DMS79 treated with DMSO at 0.1 percent for 48 hours (cell line): Measurements from ENCODE around the gene GPR4.
"Not testable (repeated sequence)": the region's sequence is repeated elsewhere in the genome, so short reads cannot be mapped to it uniquely, and the experiment has no call there.

Experiments used
- DNase-seq: peaks from one replicate; lab custom pipeline; 2025; lab: John Stamatoyannopoulos, UW

GPR4 gene

DNA sequence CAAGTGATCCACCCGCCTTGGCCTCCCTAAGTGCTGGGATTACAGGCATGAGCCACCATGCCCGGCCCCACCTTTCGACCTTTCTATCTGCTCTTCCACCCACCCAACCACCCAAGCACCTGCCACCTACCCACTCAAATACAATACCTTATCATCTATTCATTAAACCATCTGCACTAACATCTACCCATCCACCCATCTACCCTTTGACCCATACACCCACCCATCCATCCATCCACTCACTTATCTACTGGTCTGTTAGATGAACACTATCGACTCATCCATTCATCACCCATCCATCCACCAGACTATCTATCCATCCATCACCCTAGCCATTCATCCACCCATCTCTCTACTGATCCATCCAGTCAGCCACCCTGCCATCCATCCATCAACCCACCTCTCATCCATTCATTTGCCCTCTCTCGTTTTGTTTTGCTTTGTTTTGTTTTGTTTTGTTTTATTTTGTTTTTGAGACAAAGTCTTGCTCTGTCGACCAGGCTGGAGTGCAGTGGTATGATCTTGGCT lies 20.0 kb upstream of the GPR4 start:
- DNase-seq: no peak

DNA sequence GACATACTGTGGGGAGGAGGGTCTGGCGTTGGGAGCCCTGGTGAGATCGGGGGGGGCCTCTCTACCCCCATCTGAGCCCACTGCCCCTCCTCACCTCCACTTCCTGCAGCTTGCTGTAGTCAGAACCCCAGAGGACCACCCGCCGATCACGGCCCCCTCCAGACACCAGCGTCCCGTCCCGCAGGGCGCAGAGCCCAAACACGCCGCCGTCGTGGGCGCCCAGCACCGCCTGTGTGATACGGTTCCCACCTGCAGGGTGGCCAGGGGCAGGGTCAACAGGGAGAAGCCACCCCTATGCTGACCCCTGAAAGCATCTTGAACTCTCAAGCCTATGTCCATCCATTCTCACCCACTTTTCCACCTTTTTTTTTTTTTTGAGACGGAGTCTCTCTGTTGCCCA lies 19.4 kb upstream of the GPR4 start:
- no peak for DNase-seq

DNA sequence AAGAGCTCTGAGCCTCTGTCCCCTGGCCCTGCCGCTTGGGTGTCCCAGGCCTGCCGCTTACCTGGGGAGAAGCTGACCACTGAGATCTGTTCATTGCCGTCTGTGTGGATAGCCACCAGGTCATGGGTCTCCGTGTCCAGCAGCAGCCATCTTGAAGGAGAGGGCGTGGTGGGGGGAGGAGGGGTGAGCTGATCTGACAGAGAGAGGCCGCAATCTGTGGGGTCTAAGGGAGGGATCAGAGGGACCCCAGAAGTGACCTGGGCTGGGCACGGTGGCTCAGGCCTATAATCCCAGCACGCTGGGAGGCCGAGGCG lies 14.6 kb upstream of the GPR4 start:
- no peak for DNase-seq

DNA sequence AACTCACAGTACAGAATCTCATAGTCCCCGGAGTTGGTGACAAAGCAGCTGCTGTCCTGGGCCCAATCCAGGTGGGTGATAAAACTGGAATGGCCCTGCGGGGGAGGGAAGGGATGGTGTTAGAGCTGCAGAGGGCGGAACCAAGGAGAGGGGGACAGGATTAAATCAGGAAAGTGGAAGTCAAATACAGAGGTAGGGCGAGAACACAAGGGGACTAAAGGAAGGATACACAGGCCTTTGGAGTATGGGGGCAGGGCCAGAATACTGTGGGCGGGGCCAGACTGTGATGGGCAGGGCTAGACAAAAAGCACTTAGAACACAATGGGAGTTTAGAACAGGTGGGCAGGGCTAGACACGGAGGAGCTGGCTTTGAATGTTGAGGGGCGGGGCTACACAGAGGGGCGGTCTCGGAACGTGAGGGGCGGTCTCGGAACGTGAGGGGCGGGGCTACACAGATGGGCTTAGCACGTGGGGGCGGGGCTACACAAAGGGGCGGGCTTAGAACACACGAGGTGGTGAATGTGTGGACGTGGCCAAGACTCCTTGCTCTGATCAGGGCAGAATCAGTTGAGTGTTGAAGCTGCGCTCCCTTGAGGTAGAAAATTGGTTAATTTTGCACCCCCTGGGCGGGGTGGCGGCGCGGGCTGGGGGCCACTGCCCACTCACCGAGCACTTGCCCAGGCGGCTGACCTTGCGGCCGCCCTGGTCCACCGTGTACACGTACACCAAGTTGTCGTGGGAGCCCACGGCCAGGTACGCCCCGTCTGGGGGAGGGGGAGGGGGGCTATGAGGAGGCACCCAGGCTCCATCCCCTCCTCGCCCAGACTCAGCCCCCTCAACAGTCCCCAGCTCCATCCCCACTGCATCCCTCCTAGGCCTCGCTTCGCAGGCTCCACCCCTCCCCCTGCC lies 14.0 kb upstream of the GPR4 start:
- no peak for DNase-seq

GRCh38 chr19:45615056-45615455 lies 13.0 kb upstream of the GPR4 start:
- DNase-seq: not testable (repeated sequence)

DNA sequence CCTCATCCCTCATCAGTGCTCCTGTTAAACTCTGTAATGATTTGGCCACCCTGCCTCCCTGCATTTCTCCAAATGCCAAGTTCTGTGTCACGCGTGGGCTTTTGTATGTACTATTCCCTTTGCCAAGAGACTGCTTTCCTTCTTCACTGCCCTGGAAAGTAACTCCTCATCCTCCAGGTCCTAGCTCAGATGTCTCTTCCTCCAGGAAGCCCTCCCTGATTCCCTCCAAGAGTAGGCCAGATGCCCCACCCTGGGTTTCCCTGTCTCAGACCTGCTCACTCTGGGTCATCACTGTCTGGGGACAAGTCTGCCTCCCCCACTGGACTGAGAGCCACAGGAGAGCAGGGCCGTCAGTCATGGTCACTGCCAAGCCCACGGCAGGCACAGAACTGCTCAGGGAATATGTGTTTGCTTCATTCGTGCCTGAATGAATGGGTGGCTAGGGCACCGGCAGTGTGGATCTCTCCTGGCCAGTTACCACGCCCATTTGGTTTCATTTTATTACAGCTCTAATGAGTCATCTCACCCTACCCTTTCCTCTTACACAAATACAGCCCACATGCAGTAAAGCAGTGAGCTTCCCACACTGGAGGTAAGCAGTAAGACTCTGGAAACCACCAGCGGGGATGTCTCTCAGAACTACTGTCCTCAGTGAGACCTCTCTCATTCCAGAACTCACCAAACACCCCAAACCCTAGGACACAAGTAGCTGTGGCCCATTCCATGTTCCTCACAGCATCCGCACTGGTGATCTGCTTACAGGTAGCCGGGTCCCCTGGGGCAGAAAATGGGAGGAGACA lies 12.1 kb upstream of the GPR4 start:
- no peak for DNase-seq

- DNase-seq: no peak
These were observed 6.9 kb upstream of the GPR4 start for GRCh38 chr19:45608948-45609347.

DNA sequence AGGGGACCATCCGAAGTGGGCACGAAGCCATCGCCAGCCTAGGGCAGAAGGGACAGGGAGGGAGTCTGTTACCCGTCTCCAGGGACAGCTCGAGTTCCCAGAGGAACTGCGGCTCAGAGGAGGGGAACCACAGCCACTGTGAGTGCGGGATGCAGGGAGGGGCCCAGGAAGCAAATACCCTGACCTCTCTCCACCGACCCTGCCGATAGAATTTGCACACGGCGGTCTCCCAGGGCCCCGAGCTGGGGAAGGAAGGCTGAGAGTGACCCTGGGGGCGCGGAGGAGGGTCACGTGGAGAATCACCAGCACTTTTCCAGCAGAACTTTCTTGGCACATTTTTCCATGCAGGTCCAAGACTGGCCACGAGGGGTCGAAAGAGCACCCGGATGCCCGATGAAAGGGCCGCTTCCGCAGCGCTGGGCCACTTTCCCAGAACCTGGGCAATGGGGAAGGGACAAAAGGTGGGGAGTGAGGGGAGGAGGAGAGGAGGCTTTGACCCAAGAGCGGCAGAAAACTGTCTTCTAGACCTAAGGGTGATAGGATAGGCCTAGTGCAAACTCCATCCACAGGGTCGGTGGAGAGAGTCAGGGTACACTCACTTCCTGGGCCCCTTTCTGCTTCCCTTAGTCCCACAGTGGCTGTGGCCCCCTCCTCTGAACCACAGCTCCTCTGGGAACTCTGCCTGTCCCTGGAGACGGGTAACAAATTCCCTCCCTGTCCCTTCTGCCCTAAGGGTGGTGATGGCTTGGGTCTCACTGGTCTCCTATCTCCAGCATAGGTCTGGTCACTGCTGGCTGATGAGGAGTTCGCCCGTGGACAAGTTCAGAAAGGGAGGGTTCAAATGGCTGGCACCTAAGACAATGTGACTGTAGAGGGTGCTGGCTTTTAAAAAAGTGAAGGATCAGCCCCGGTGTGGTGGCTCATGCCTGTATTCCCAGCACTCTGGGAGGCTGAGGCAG lies 5.3 kb upstream of the GPR4 start:
- DNase-seq: peak; percentile 38

GRCh38 chr19:45601115-45601514 lies 897 bp downstream of the GPR4 start:
- DNase-seq: no peak

DNA sequence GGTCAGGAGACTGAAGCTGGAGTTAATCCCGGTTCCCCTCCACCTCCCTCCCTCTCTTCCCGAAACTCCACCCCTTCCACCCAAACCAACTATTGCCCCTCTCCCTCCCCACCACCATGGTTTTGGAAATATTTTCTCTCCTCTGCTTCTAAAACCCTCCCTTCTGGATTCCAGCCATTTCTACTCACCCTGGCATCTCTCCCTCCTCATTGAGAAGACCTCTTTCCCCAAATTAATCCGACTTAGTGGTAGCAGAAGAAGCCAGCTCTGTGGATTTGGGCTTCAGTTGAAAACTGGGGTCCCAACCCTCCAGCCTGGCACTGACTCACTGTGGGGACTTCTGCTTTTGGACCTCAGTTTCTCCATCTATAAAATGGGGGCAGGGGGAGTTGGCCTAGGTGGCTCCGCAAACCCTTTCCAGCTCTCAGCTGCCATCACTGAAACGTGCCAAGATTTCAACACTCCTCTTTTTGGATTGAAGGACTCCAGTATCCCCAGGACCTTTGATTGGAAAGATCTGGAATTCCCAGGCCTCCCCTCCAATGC lies 1.6 kb downstream of the GPR4 start:
- no peak for DNase-seq

GRCh38 chr19:45599286-45599685 lies 2.7 kb downstream of the GPR4 start:
- no peak for DNase-seq

DNA sequence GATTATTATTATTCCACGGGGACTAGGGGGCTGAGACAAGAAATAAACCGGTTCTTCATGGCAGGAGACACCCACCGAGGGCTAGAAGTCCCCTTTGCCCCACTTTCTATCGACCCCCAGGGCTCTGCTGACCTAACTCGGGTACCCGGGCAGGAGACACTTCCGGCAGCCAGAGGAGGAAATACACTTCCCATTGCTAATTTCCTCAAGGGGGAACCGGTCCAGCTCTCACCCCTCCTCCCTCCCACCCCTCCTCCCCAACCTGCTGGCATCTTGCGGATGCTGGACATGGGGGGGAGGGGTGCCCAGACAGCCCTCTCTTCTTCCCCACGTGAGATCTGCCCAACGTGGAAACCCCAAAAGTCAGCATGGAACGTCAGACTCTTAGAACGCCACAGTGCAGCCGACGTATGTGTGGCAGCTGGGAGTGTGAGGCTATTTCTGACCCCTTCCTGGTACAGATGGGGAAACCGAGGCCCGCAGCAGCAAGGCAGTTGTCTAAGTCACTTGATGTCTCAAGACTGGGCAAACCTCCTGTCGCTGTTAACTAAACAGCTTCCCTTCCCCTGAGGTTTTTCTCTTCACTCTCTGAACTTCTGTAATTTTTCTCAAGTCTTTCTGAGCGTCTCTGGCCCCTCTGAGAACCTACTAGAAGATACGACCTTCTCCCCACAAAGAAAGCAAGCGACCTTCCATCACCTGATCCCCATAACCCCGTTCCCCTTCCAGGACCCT lies 3.6 kb downstream of the GPR4 start:
- DNase-seq: no peak

DNA sequence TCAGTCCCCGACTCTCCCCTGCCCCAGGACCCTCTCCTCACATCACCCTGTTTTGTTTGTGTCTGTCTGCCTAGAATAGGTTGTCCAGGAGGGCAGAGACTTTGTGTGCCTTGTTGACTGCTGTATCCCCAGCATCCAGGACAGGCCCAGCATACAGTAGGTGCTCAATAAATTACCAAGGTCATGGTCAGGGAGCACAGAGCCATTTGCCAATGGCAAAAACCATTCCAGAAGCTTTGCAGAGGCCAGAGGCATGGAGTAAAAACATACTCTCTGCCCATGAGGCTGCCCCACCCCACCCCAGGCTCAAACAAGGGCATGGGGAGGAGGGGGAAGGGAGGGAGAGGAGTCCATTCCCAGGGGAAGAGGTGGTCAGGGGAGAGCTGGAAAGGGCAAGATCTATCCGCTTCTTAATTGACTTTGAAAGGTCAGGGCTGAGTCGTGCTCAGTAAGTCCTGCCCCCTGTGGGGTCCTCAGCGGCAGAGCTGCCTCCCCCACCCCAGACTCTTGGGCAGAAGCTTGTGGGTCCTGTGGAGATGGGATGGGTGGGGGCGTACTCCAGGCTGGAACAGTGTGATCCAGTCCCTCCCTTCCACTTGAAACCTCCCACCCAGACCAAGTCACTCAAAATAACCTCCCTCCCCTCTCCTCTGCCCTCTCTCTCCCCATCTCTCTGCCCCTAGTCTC lies 4.4 kb downstream of the GPR4 start:
- no peak for DNase-seq

GRCh38 chr19:45595814-45596213 lies 6.2 kb downstream of the GPR4 start:
- no peak for DNase-seq

DNA sequence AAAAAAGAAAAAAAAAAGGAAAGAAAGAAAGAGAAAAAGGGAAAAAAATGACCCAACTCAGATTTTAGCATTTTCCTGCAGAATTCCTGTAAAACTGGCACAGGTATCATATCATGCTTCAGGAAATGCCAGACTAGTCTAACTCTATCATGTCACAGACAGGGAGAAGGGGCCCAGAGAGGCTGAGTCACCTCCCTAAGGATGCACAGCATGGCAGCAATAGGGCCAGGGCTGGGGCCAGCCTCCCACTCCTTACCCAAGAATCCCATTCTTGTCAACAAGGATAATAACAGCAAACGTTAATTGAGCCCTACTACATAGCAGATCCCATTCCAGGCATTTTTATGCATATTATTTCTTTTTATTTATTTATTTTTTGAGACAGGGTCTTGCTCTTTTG lies 8.5 kb downstream of the GPR4 start:
- no peak for DNase-seq

DNA sequence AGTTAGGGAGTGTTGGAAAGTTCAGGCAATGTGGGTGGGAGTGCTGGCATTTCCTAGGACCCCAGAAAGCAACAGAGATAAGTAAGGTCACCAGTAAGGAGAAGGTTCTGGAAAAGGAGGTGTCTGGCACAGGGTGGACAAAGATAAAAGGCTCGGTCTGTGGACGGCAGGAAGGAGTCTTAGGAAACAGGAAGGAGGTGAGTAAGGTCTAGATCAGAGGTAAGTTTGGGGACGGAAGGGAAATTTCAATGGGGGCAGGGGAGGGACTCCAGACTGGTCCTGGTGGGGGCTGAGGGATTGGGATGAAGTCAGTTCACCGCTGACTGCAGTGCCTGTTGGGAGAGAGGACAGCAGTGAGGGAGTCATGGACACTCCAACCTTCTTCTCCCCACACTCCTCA lies 9.6 kb downstream of the GPR4 start:
- no peak for DNase-seq

DNA sequence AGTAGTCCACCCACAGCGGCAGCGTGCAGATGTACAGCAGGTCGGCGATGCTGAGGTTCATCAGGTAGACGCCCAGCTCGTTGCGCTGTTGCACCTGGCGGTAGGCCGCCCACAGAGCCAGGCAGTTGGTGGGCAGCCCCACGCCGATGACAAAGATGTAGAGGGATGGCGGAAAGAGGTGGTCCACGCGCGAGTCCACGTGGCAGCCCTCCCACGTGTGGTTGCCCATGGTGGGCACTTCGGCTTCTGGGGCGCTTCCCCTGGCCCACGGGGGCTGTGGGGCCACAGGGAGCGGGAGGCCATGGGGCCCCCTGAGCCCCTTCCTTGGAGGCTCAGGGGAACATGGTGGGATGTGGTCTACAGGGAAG lies 10.4 kb downstream of the GPR4 start:
- DNase-seq: no peak

DNA sequence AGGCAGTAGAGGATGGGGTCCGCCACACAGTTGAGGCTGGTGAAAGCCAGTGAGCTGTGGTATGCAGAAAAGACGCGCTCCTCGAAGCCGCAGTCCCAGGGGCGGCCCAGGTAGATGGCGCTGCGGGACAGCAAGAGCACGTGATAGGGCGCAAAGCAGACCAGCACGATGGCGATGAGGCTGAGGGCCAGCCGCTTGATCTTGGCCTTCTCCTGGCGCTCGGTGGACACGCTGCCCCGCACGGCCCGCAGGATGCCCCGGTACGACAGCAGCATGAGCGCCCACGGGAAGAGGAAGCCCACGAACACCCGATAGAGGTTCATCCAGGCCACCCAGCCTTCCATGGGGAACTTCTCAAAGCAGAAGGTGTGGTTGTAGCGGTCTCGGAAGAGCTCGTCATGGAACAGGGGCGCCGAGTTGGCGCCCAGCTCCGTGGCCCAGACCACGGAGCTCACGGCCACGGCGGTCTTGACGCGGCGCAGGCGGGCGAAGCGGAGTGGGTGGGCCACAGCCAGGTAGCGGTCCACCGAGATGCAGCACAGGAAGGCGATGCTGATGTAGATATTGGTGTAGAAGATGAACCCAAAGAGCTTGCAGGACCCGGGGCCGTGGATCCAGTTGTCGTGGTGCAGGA lies 10.9 kb downstream of the GPR4 start:
- DNase-seq: no peak

- DNase-seq: no peak
These were observed 11.6 kb downstream of the GPR4 start for GRCh38 chr19:45590300-45591003.
